ENCODE results near the gene KIT. TPM values are rescaled to one million over a fixed set of nuclear protein-coding genes. Genes with fewer than 3 reads are reported as not detected.
"Not testable (repeated sequence)": the region's sequence is repeated elsewhere in the genome, so short reads cannot be mapped to it uniquely, and the experiment has no call there.

The KIT gene
- polyA plus RNA-seq (2013, experiment 1 of 2; ENCODE audit: insufficient read length) = 8.9 TPM
- 10.6 TPM for polyA plus RNA-seq (2013, experiment 2 of 2; ENCODE audit: insufficient read length)

DNA sequence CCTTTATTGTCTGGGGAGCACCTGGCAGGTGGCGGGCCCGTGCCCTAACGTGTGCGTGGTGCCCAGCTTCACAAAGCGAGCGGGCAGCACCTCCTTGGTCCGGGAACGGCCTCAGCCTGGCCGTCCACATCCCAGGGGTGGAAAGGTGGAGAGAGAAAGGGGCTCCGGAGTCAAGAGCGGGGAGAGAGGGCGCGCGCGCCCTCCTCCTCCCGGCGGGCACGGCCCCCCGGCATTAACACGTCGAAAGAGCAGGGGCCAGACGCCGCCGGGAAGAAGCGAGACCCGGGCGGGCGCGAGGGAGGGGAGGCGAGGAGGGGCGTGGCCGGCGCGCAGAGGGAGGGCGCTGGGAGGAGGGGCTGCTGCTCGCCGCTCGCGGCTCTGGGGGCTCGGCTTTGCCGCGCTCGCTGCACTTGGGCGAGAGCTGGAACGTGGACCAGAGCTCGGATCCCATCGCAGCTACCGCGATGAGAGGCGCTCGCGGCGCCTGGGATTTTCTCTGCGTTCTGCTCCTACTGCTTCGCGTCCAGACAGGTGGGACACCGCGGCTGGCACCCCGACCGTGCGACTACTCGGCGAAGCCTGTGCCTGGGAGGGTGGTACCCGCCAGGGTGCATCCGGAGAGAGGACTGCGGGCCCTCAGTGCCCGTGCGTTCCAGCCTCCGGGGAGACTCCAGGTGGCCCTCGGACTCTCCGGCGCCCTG lies at the start of gene KIT:
Gene KIT (plus strand): TSS at position 407 of the 701 bp plus-strand sequence. CDS start 58 bp downstream, at position 465.
- peak; percentile 69 for DNase-seq

DNA sequence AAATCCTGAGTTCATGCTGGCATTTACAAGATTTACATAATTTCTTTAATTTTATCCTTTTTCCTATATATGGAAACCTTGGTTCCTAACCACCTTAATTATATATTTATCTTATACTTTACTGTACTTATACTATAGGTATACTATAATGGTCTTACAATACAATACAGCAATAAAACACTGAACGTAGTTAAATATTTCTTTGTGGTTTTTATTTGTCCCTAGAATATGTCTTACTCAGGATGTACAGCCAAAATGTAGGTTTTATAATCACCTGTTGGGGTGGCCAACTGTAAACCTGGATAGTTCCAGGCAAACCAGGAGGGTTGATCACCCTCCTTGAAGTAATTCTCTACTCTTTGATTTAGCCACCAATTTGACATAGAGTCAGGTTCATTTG lies 48.4 kb upstream of the KIT start:
- no peak for DNase-seq

DNA sequence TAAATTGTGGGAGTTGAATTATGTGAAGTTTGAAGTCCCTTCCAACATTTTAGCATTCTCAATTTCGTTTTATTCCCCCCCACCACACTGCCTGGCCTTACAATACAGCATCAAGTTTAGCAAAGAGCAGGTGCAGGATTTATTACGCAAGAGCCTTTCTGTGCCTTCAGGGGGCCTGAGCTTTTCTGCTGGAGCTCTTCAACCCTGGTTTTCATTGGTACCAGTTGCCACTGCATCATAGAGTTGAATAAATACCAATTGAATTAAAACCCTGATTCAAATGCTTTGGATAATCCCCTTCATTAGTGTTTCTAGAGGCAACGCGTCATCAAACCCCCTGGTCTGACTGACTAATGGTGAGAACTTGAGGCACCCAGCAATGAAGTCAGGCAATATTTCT lies 43.6 kb upstream of the KIT start:
- peak; percentile 23 for DNase-seq

DNA sequence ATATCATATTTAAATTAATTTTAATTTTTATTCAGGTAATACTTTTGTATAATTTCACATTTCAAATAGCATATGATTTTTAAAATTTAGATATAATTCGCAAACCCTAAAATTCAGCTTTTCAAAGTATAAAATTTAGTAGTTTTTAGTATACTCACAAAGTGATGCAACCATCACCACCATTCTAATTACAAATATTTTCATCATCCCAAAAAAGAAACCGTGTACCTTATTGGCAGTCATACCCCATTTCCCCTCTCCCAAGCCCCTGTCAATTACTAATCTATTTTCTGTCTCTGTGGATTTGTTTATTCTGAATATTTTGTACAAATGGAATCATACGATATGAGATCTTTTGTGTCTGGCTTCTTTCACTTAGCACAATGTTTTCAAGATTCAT lies 37.0 kb upstream of the KIT start:
- no peak for DNase-seq

DNA sequence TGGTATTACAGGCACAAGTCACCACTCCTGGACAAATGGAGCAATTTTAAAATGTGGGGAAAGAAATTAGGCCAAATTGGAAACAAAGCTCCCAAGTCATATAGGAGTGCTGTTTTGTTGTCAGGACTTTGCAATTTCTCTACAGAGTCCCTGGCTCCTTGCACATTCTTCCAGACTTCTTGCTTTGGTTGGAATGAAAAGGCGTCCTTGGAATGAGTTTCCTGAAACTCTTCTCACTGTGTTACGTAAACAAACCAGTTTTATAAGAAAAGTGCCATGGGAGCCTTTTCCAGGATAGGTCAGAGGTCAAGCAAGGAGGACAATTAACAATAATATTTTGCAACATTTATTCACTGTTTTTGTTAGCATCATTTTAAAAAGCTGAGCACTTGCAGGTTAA lies 32.4 kb upstream of the KIT start:
- peak; percentile 58 for DNase-seq

DNA sequence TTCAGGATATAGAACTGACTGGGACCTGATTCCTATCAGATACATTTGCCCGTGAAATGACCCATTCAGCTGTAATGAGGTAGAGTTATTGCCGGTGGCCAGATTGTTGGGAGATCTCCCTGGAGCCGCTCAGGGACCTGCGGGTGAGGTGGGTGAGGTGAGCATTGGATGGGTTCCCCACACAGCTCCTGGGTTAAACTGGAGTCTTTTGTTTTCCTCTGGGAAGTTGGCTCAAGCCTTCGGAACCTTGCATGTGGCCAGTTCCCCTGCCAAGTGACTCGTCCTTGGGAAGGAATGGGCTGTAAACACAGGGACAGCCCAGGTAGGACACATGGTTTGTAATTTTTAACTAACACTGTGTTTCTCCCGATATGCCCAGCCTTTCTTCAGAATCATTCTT lies 31.6 kb upstream of the KIT start:
- peak; percentile 1 for DNase-seq

DNA sequence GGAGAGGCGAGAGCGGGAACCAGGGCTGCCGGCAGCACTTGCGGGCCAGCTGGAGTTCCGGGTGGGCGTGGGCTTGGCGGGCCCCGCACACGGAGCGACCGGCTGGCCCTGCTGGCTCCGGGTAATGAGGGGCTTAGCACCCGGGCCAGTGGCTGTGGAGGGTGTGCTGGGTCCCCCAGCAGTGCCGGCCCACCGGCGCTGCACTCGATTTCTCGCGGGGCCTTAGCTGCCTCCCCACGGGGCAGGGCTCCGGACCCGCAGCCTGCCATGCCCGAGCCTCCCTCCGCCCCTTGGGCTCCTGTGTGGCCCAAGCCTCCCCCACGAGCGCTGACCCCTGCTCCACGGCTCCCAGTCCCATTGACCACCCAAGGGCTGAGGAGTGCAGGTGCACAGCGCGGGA lies 25.2 kb upstream of the KIT start:
- no peak for DNase-seq

DNA sequence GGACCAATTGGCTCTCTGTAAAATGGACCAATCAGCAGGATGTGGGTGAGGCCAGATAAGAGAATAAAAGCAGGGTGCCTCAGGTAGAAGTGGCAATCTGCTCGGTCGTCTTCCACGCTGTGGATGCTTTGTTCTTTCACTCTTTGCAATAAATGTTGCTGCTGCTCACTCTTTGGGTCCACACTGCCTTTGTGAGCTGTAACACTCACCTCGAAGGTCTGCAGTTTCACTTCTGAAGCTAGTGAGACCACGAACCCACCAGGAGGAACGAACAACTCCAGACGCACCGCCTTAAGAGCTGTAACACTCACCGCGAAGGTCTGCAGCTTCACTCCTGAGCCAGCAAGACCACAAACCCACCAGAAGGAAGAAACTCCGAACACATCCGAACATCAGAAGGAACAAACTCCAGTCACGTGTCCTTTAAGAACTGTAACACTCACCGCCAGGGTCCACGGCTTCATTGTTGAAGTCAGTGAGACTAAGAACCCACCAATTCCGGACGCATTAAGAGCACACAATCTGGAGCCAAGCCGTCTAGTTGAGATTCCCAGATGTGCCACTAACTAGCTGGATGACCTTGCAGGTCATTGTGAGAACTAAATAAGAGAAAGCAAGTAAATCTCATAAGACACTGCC lies 24.5 kb upstream of the KIT start:
- not testable (repeated sequence) for DNase-seq

DNA sequence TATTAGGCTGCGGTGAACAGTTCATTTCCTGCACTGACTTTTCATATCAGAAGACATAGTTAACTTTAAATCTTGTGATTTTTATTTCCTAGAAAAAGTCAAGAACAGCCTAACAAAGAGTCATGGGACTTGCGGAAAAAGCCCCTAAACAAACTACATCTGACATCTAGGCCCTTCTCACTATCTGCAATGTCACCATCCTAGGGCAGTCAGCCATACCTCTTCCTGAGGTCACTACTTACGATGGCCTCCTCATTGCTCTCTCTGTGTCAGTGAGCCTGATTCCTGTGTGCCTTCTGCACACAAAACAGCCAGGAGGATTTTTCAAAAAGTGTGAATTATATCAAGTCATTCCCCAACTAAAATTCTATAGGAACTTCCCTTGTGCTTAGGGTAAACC lies 22.4 kb upstream of the KIT start:
- no peak for DNase-seq

DNA sequence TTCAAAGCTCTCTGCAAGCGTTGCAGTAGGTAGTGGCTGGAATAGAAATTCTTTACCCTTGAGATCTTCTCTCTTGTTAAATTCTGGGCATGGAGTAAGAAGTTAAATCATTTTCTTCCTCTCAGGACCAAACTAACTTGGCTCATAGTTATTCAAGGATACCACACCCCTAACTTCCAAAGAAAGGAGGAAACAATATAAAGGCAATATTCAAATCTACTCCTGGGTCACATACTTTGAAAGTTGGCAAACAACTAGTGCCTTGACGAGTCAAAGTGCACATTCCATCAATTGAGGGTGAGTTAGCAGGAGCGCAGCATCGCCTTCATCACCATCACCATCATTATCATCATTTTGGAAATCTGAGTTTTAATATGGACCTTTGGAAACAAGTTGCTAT lies 20.4 kb upstream of the KIT start:
- no peak for DNase-seq

DNA sequence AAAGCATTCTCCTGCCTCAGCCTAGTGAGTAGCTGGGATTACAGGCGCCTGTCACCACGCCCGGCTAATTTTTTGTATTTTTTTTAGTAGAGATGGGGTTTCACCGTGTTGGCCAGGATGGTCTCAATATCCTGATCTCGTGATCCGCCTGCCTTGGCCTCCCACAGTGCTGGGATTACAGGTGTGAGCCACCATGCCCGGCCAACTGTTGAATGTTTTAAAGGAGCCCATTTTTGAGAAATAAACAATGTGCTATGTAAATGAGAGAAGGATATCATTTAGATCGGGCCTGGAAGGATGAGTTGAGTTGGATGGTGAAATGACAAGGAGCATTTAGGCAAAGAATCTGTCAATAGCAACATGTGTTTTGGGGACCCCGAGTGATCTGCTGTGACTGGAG lies 16.7 kb upstream of the KIT start:
- not testable (repeated sequence) for DNase-seq

DNA sequence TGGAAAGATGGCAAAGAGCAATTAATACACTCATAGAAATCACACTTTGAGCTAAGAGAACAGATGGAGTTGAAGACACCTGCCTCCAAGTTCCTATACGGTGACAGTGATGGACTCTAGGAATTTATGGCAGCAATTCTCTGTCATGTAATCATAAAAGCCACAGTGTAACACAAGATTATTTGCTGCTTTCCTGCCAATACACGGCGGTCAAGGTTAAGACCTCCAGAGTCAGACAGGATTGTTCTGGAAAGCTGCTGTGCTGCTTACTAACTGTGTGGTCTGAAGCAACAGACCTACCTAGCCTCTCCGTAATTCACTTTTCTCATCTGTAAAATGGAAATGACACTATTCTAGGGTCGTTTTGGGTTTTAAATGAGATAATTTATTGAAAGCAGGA lies 14.6 kb upstream of the KIT start:
- DNase-seq = no peak

DNA sequence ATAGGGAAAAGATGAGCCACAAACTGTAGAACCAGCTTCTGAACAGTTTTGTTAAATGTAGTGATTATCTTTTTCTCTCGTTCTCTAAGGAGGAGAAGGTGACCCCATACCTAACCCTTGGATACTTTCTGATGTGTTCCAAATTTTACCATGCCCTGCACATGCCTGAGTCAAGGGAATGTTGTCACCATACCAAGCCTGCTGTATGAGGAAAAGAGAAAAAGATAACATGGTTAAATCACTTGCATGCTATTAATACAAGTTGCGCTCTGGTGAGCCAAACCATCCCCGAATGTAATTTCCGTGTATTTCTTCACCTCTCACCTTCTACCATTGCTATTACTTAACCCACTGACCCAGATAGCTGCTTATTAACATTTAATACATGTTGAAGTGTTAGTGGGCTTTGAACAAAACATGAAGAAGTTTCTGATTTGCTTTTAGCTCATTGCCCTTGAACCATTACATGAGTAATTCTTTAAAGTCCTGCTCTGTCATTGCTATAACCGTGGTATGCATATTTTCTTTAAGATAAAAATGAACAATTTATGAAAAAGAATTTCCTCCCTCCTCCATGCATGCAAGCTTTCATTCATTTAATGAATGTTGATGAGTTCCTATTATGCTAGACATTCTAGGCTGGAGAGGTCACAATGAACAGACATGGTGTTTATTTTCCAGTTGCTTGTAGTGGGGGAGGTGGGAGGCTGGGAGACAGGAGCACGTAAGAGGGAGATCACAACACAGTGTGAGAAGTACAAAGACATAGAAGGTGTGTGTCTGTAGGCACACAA lies 13.6 kb upstream of the KIT start:
- peak; percentile 80 for DNase-seq

DNA sequence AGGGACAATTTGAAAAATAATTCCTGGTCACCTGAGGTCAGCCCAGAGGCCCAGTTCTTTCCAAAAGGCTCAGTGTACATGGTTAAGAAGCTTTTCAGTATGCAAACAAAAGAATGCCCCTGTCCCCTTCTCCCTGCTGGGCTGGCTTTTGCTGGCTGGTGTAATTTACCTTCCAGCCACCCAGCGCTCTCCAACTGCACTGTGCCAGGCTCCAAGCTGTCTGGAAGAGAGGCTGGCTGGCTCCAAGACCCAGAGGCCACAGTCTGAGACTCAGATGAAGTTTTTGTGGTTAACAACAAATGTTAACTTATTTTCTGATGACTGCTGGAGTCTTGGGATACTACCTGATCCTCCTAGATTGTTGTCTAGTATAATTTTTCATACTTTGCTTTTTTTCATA lies 11.9 kb upstream of the KIT start:
- DNase-seq = no peak

DNA sequence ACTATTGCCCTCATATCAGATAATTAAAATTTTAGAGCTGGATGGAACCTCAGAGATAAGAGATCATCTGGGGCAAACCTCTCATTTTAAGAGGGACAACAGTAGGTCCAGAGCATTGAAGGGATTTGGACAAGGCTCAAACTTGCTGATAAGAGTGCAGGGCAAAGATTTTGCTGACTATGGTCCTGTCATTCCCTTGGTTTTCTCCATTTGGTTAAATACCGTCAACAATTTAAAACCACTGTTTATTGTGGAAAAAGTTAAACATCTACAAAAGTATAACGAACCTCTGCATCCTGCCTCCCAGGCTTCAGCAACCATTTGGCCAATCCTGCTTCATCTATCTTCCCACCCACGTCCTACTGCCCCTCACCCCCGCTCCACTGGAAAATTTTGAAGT lies 10.7 kb upstream of the KIT start:
- DNase-seq = no peak

DNA sequence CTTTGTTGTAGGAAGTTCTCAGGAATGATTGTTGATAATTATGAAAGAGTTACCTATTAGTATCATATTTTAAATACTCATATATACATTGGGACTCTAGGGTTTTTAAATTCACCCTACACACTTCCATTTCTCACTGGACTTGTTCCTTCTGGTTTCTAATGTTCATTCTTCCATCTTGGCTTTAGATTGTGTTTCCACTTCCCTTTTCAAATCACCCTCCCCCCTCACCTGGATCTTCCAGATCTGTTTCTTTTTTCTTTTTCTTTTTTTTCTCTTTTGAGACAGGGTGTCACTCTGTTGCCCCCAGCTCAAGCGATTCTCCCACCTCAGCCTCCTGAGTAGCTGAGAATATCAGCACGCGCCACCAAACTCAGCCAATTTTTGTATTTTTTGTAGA lies 6.7 kb upstream of the KIT start:
- DNase-seq = no peak

DNA sequence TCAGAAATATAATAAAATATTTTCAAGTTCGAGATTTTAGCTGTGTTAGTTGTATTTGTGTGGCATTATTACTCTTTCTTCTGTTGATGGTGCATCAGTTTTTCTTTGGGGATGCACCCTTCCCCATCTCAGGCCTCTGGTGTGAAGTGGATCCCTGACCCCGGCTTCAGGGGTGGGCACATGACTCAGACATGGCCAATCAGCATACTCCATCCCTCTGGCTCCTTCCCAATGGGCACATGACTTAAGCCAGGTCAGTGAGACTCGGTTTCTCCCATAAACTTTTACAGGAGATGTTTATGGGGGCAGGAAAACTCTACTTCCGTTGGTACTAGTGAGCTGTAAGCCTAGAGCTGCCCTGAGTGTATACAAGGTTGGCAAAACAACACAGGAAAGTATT lies 3.0 kb upstream of the KIT start:
- no peak for DNase-seq

DNA sequence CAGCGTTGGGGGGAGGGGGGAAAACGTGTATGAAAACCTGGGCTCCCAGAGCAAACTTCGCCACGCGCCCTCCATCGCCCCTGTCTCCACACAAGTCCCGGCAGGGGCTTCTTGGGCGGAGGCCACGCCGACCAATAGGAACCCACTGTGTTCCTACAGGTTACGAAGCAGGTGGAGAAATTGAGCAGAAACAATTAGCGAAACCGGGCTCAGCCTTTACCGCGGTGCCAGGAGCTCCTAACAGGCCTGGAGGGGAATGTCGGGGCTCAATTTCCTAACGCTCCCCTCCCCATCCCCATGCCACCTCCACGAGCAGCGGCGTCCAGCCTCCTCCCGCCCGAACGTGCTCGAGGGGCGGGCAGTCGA lies 589 bp upstream of the KIT start:
- DNase-seq = no peak

DNA sequence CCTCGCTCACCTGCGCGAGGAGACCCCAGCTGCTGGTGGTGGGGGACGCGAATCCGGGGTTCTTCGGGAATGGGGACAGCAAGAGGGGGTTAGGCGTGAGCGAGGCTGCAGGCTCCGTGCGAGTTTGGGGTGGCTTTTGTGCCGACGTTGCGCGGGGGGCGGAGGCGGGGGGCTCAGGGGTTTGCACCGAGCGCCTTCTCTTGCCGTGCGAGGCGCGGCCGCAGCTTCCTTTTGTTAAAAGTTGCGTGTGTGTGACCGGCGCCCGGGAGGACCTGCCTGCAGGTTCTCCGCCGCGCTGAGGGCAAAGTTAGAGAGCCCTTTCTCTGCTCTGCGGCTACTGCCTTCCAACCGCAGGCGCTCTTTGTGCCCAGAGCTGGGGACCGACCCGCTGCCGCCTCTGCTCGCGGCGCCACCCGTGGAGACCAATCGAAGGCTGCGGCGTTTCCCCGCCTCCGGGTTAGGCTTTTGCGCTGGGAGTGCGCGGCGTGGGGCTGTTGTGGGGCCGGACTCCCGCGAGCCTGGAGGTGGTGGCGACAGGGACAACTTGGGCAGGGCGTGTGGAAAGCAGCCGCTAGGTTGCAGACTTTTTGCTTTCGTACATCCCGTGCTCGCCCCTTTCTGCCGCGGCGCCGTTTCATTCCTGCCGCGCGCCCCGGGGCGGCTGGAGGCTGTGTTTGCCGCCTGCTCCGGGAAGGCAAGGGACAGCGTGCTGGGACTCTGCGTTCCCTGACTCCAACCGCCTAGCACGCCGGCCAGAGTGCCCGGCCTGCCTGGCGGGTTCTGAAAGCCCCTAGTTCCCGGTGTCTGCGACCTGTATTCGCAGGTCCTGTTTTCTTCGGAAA lies 716 bp downstream of the KIT start:
- DNase-seq = peak; percentile 78

DNA sequence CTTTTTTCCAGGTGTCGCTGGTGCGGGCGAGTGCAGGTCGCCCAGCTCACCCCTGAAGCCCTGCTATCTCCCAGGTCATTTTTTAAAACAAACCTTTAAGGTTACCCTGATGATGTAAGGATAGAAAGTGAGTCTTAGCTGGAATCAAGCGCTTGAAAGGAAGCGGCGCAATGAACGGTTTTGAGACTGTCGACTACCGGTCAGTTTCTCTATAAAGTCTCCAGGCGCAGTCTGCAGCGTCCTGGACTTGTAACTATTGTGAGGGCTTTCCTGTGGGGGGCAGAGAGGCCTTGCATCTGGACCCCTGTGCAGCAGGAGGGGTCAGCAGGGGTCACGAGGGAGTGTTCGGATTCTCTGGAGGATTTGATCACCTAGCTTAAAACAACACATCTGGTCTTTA lies 1.6 kb downstream of the KIT start:
- peak; percentile 34 for DNase-seq

DNA sequence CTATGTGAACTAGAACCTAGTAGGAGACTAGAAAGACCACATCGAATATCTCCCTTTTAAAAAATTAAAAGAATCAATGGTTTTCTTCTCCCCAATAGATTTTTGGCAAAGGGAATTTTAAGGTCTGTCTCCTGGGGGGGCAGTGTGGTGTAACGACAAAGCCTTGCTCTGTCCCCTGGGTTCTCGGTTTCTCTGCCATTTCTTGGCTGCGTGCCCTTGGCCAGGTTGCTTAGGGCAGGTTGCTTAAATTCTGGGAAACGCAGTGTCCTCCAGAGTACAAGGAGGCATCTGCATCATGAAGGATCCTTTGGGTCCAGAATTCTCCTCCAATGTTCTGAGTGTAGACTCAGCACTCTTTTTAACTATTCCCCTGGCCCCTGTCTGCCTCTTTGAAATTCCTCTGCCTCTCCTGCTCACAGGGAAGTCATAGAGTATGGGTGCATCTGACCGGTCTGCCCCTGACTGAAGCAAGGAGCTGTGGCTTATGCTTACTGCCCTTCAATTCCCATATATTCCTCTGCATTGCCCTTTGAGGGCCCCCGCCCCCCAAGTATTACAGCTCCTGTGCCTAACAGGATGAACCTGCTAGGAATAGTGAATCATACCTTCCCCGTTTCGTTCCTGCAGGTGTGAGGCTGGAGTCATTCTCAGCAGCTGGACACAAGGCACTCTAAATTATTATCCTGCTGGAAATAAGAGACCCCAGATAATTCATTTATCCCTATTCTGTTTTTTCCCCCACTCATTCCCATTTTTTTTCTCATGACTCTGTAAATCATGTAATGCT lies 2.2 kb downstream of the KIT start:
- DNase-seq = no peak

DNA sequence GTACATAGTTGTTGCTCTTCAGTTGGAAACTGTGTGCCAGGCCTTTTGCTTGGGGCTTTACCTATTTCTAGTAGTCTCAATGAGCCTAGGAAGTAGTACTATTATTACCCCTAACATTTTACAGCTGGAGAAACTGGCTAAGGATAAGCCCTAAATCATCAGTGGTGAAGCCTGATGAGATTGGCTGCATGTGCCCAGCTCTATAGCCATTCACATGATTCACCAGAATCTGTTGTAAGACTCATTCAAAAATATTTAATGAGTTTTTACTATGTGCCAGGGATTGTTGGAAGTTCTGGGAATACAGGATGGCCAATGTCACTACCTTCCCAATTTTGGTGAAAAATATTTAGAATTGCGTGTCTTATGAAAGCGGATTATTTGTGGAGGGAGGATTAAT lies 2.8 kb downstream of the KIT start:
- DNase-seq = peak; percentile 36
